Cardiac muscle cell (in vitro differentiated cells and primary cell): ENCODE data around the gene ZNRF3. TPM values are rescaled to one million over a fixed set of nuclear protein-coding genes. Genes with fewer than 3 reads are reported as not detected.

Source experiments
- DNase-seq, 2 donors: peaks; one replicate each; pipeline versions ENCODE4 v3.0.0 to v3.0.0-alpha.2; 2010 to 2017; ENCODE audit warnings: low read depth in 1 of 2, low spot score in 1 of 2
- H3K27ac ChIP-seq: fragments of 200-600 bp; sonication (generic); 2 replicates; pipeline ENCODE4 v1.5.1; 2016
- H3K27me3 ChIP-seq: fragments of 200-600 bp; sonication (generic); 2 replicates; pipeline ENCODE4 v1.6.0; 2016; ENCODE audit warnings: control low read depth
- H3K36me3 ChIP-seq: fragments of 200-600 bp; sonication (generic); 2 replicates; pipeline ENCODE4 v1.5.1; 2016; ENCODE audit warnings: control low read depth
- H3K4me1 ChIP-seq: fragments of 200-600 bp; sonication (generic); 2 replicates; pipeline ENCODE4 v1.8.1; 2017; ENCODE audit warnings: low read depth, mild to moderate bottlenecking, mixed run types
- H3K4me3 ChIP-seq: fragments of 200-600 bp; sonication (generic); 2 replicates; pipeline ENCODE4 v1.5.1; 2016; ENCODE audit warnings: mild to moderate bottlenecking
- H3K9me3 ChIP-seq: fragments of 200-600 bp; sonication (generic); 2 replicates; pipeline ENCODE4 v1.5.1; 2017; ENCODE audit warnings: low read depth, mild to moderate bottlenecking, control low read depth
- CTCF ChIP-seq: IDR thresholded peaks from 2 replicates; pipeline ENCODE4 v1.5.1; 2012; ENCODE audit warnings: low read depth, mild to moderate bottlenecking, low read length
- polyA plus RNA-seq: library from polyadenylated mRNA; unstranded; fragments of >200 nt; fragmentation: Nextera tagmentation; extraction: Ambion mirVana; gene quantifications from 2 replicates; pipeline ENCODE4 v1.2.1, GENCODE V29; 2016
- total RNA-seq: library from RNA; depleted of rRNA; stranded (reverse); fragments of >200 nt; gene quantifications from 2 replicates; pipeline ENCODE4 v1.2.3, GENCODE V29; 2016

The ZNRF3 gene
- total and polyA plus RNA-seq, 2 experiments from 2014 or later = 23.8 to 40.4 TPM

- H3K36me3 ChIP-seq = no peaks in the 10 kb centered on the region
- H3K9me3 ChIP-seq = no peaks in the 10 kb centered on the region
- H3K4me1 ChIP-seq = peaks cover 3% of the 10 kb centered on the region
- DNase-seq = no peak
- H3K4me3 ChIP-seq = no peak overlapping the region
- H3K27ac ChIP-seq = no peak overlapping the region
- H3K27me3 ChIP-seq = no peaks in the 10 kb centered on the region
- no peak for TF ChIP-seq CTCF
These were observed 8.5 kb upstream of the ZNRF3 start for GRCh38 chr22:28874811-28875320.

GRCh38 chr22:28882545-28882877 is 861 bp upstream of the ZNRF3 start:
- H3K9me3 ChIP-seq = no peaks in the 10 kb centered on the region
- no peaks in the 10 kb centered on the region for H3K36me3 ChIP-seq
- peak in 1 of 2 donors; percentile 59 for DNase-seq
- H3K4me1 ChIP-seq = peaks cover 25% of the 10 kb centered on the region
- TF ChIP-seq CTCF = no peak
- H3K27me3 ChIP-seq = no peaks in the 10 kb centered on the region
- H3K27ac ChIP-seq = no peak overlapping the region
- H3K4me3 ChIP-seq = peak overlapping the region; percentile 27

GRCh38 chr22:28883657-28883916 is 215 bp downstream of the ZNRF3 start:
- no peak for TF ChIP-seq CTCF
- DNase-seq = no peak
- H3K4me1 ChIP-seq = peaks cover 35% of the 10 kb centered on the region
- H3K27me3 ChIP-seq = no peaks in the 10 kb centered on the region
- H3K36me3 ChIP-seq = no peaks in the 10 kb centered on the region
- H3K4me3 ChIP-seq = peak overlapping the region; percentile 81
- no peaks in the 10 kb centered on the region for H3K9me3 ChIP-seq
- peak overlapping the region; percentile 65 for H3K27ac ChIP-seq

GRCh38 chr22:28883917-28884746 is 760 bp downstream of the ZNRF3 start:
- Histone ChIP-seq H3K27ac (peak overlapping the region; percentile 65), H3K4me3 (peak overlapping the region; percentile 81), H3K27me3 (no peaks in the 10 kb centered on the region), H3K4me1 (peaks cover 35% of the 10 kb centered on the region), H3K36me3 (no peaks in the 10 kb centered on the region), H3K9me3 (no peaks in the 10 kb centered on the region)
- DNase-seq = peak; percentile 55 to 60
- TF ChIP-seq CTCF = no peak

- TF ChIP-seq CTCF = no peak
- peak overlapping the region; percentile 81 for H3K4me3 ChIP-seq
- H3K36me3 ChIP-seq = no peaks in the 10 kb centered on the region
- H3K27me3 ChIP-seq = no peaks in the 10 kb centered on the region
- H3K9me3 ChIP-seq = no peaks in the 10 kb centered on the region
- no peak for DNase-seq
- H3K4me1 ChIP-seq = peaks cover 35% of the 10 kb centered on the region
- no peak overlapping the region for H3K27ac ChIP-seq
These were observed 1.5 kb downstream of the ZNRF3 start for GRCh38 chr22:28884747-28885350.
